ENCODE results near the gene AGK. TPM values are rescaled to one million over a fixed set of nuclear protein-coding genes. Genes with fewer than 3 reads are reported as not detected.

AGK gene
- total RNA-seq, 1 experiment from 2014 or later: 41.9 TPM

- Histone ChIP-seq H3K4me1 (ENCODE audit: insufficient read depth, low read length, poor library complexity, severe bottlenecking) (no peaks in the 10 kb centered on the region), H3K36me3 (ENCODE audit: insufficient read depth, low read length, poor library complexity, severe bottlenecking) (peaks cover 3% of the 10 kb centered on the region), H3K27me3 (replicated peaks; ENCODE audit: insufficient read depth, low read depth, low read length, poor library complexity) (no peaks in the 10 kb centered on the region), H3K27ac (ENCODE audit: low read depth, low read length, poor library complexity, severe bottlenecking) (no peak overlapping the region), H3K4me3 (ENCODE audit: low read depth, low read length, poor library complexity, severe bottlenecking) (no peak overlapping the region), H3K9me3 (ENCODE audit: low read depth, low read length, poor library complexity, severe bottlenecking) (no peaks in the 10 kb centered on the region)
- BruUV-seq (replicated peaks): no TSS peak
- intact Hi-C loops (cut with micrococcal nuclease; ENCODE audit: unreplicated experiment): no loop called here
- no peak for TF ChIP-seq CTCF (conservative IDR thresholded peaks at IDR 0.05; ENCODE audit: low read depth, low read length)
- TF ChIP-seq EZH2 (IDR thresholded peaks at IDR 0.05; ENCODE audit: borderline replicate concordance, low read depth, low read length, poor library complexity, severe bottlenecking): no peak
- no peak for DNase-seq (ENCODE audit: low spot score)
- POLR2A ChIA-PET (ENCODE audit: low non-redundant PET): no interaction called here
- CTCF ChIA-PET: no interaction called here
These were observed 16.2 kb downstream of the AGK start for GRCh38 chr7:141567432-141567831.

- ChIA-PET POLR2A (ENCODE audit: low non-redundant PET) (no interaction called here), CTCF (no interaction called here)
- H3K4me1 ChIP-seq (ENCODE audit: insufficient read depth, low read length, poor library complexity, severe bottlenecking): no peaks in the 10 kb centered on the region
- H3K36me3 ChIP-seq (ENCODE audit: insufficient read depth, low read length, poor library complexity, severe bottlenecking): peaks cover 3% of the 10 kb centered on the region
- H3K27me3 ChIP-seq (replicated peaks; ENCODE audit: insufficient read depth, low read depth, low read length, poor library complexity): no peaks in the 10 kb centered on the region
- no peaks in the 10 kb centered on the region for H3K9me3 ChIP-seq (ENCODE audit: low read depth, low read length, poor library complexity, severe bottlenecking)
- intact Hi-C loops (cut with micrococcal nuclease; ENCODE audit: unreplicated experiment): no loop called here
- H3K27ac ChIP-seq (ENCODE audit: low read depth, low read length, poor library complexity, severe bottlenecking): no peak overlapping the region
- no peak overlapping the region for H3K4me3 ChIP-seq (ENCODE audit: low read depth, low read length, poor library complexity, severe bottlenecking)
- no TSS peak for BruUV-seq (replicated peaks)
- DNase-seq (ENCODE audit: low spot score): no peak
- TF ChIP-seq EZH2 (IDR thresholded peaks at IDR 0.05; ENCODE audit: borderline replicate concordance, low read depth, low read length, poor library complexity, severe bottlenecking) (no peak), CTCF (conservative IDR thresholded peaks at IDR 0.05; ENCODE audit: low read depth, low read length) (no peak)
These were observed 17.0 kb downstream of the AGK start for GRCh38 chr7:141568227-141568626.

- POLR2A ChIA-PET (ENCODE audit: low non-redundant PET): no interaction called here
- H3K27ac ChIP-seq (ENCODE audit: low read depth, low read length, poor library complexity, severe bottlenecking): no peak overlapping the region
- BruUV-seq (replicated peaks): no TSS peak
These were observed 19.8 kb downstream of the AGK start for GRCh38 chr7:141571059-141571458.

More at GRCh38 chr7:141571059-141571458, 19.8 kb downstream of the AGK start:
- no peak for DNase-seq (ENCODE audit: low spot score)
- intact Hi-C loops (cut with micrococcal nuclease; ENCODE audit: unreplicated experiment): no loop called here
- CTCF ChIA-PET: no interaction called here
- H3K36me3 ChIP-seq (ENCODE audit: insufficient read depth, low read length, poor library complexity, severe bottlenecking): peaks cover 2% of the 10 kb centered on the region
- H3K27me3 ChIP-seq (replicated peaks; ENCODE audit: insufficient read depth, low read depth, low read length, poor library complexity): no peaks in the 10 kb centered on the region
- no peak overlapping the region for H3K4me3 ChIP-seq (ENCODE audit: low read depth, low read length, poor library complexity, severe bottlenecking)
- peaks cover 3% of the 10 kb centered on the region for H3K9me3 ChIP-seq (ENCODE audit: low read depth, low read length, poor library complexity, severe bottlenecking)
- H3K4me1 ChIP-seq (ENCODE audit: insufficient read depth, low read length, poor library complexity, severe bottlenecking): no peaks in the 10 kb centered on the region
- TF ChIP-seq EZH2 (IDR thresholded peaks at IDR 0.05; ENCODE audit: borderline replicate concordance, low read depth, low read length, poor library complexity, severe bottlenecking) (no peak), CTCF (conservative IDR thresholded peaks at IDR 0.05; ENCODE audit: low read depth, low read length) (no peak)

Measured in A673 (cell line).